ENCODE results near the gene RTP5. TPM values are rescaled to one million over a fixed set of nuclear protein-coding genes. Genes with fewer than 3 reads are reported as not detected.

Gene RTP5
- total RNA-seq, 2 experiments from 2014 or later: 0.30 to 0.36 TPM

DNA sequence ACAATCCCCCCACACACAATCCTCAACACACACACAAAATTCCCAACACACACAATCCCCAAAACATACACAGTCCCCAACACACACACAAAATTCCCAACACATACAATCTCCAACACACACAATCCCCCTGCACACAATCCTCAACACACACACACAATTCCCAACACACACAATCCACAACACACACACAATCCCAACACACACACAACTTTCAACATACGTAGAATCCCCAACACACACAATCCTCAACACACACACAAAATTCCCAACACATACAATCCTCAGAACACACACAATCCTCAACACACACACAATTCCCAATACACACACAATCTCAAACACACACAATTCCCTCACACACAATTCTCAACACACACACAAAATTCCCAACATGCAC is 8.3 kb upstream of the RTP5 start:
- no peaks in the 10 kb centered on the region for H3K9me3 Mint-ChIP-seq
- TF ChIP-seq, protein P1, sequence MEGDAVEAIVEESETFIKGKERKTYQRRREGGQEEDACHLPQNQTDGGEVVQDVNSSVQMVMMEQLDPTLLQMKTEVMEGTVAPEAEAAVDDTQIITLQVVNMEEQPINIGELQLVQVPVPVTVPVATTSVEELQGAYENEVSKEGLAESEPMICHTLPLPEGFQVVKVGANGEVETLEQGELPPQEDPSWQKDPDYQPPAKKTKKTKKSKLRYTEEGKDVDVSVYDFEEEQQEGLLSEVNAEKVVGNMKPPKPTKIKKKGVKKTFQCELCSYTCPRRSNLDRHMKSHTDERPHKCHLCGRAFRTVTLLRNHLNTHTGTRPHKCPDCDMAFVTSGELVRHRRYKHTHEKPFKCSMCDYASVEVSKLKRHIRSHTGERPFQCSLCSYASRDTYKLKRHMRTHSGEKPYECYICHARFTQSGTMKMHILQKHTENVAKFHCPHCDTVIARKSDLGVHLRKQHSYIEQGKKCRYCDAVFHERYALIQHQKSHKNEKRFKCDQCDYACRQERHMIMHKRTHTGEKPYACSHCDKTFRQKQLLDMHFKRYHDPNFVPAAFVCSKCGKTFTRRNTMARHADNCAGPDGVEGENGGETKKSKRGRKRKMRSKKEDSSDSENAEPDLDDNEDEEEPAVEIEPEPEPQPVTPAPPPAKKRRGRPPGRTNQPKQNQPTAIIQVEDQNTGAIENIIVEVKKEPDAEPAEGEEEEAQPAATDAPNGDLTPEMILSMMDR (IDR thresholded peaks at IDR 0.05): no peak
- H3K4me1 ChIP-seq (ENCODE audit: insufficient read depth, low read length): peaks cover 93% of the 10 kb centered on the region
- H3K36me3 Mint-ChIP-seq (ENCODE audit: low read depth): no peaks in the 10 kb centered on the region
- no peaks in the 10 kb centered on the region for H3K36me3 ChIP-seq (ENCODE audit: insufficient read depth, low read length)
- H3K27me3 Mint-ChIP-seq: peaks cover 41% of the 10 kb centered on the region
- H3K4me1 Mint-ChIP-seq (ENCODE audit: low read depth): peaks cover 60% of the 10 kb centered on the region
- DNase-seq (no peak), ATAC-seq (ENCODE audit: poor library complexity) (no peak)
- ChIA-PET POLR2A (no interaction called here), CTCF (no interaction called here)
- H3K27me3 ChIP-seq (ENCODE audit: control insufficient read depth in 1 of 2, insufficient read depth in 2 of 2, low read length in 2 of 2): peaks cover 0 to 6% of the 10 kb centered on the region in 2 experiments
- no peak overlapping the region for H3K4me3 ChIP-seq (ENCODE audit: low read length)
- peak overlapping the region; percentile 8 for H3K4me3 Mint-ChIP-seq
- H3K27ac ChIP-seq (ENCODE audit: low read depth in 1 of 2, low read length in 2 of 2): no peak overlapping the region
- no peaks in the 10 kb centered on the region for H3K9me3 ChIP-seq (ENCODE audit: control insufficient read depth in 1 of 2, insufficient read depth in 1 of 2, low read length in 2 of 2)
- intact Hi-C loops (cut with DNase I, micrococcal nuclease): loop anchor here in 1 of 2 experiments (10.0 kb wide), 1 partner anchor 46 kb away; no protein-coding TSS in a partner anchor
- no peak overlapping the region for H3K27ac Mint-ChIP-seq

DNA sequence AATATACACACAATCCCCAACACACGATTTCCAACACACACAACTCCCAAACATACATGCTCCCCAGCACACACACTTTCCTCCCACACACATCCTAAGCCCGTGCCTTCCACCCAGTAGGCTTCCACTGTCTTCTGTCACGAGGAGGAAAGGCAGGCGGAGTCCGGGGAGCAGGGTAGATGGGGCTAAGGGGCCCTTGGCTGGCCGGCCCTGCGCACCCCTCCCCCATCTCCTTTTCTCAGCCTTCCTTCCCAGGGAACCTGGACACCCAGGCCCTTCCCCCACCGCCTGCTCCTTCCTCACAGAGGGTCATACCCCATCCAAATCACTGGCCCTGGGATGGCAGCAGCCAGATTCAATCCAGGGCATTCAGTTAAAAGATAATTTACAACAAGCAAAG is 7.4 kb upstream of the RTP5 start:
- Histone ChIP-seq H3K27me3 (ENCODE audit: control insufficient read depth in 1 of 2, insufficient read depth in 2 of 2, low read length in 2 of 2) (peaks cover 0 to 6% of the 10 kb centered on the region in 2 experiments), H3K27ac (ENCODE audit: low read depth in 1 of 2, low read length in 2 of 2) (no peak overlapping the region), H3K9me3 (ENCODE audit: control insufficient read depth in 1 of 2, insufficient read depth in 1 of 2, low read length in 2 of 2) (no peaks in the 10 kb centered on the region), H3K4me1 (ENCODE audit: insufficient read depth, low read length) (peaks cover 93% of the 10 kb centered on the region), H3K4me3 (ENCODE audit: low read length) (no peak overlapping the region), H3K36me3 (ENCODE audit: insufficient read depth, low read length) (no peaks in the 10 kb centered on the region)
- peaks cover 41% of the 10 kb centered on the region for H3K27me3 Mint-ChIP-seq
- no peak overlapping the region for H3K4me3 Mint-ChIP-seq
- H3K9me3 Mint-ChIP-seq: no peaks in the 10 kb centered on the region
- ATAC-seq (ENCODE audit: poor library complexity): no peak
- no peak overlapping the region for H3K27ac Mint-ChIP-seq
- intact Hi-C loops (cut with DNase I, micrococcal nuclease): loop anchor here in 1 of 2 experiments (10.0 kb wide), 1 partner anchor 47 kb away; no protein-coding TSS in a partner anchor
- DNase-seq: no peak
- peaks cover 60% of the 10 kb centered on the region for H3K4me1 Mint-ChIP-seq (ENCODE audit: low read depth)
- no peaks in the 10 kb centered on the region for H3K36me3 Mint-ChIP-seq (ENCODE audit: low read depth)
- POLR2A ChIA-PET: no interaction called here
- TF ChIP-seq, protein P1 (IDR thresholded peaks at IDR 0.05): no peak
- CTCF ChIA-PET: no interaction called here

DNA sequence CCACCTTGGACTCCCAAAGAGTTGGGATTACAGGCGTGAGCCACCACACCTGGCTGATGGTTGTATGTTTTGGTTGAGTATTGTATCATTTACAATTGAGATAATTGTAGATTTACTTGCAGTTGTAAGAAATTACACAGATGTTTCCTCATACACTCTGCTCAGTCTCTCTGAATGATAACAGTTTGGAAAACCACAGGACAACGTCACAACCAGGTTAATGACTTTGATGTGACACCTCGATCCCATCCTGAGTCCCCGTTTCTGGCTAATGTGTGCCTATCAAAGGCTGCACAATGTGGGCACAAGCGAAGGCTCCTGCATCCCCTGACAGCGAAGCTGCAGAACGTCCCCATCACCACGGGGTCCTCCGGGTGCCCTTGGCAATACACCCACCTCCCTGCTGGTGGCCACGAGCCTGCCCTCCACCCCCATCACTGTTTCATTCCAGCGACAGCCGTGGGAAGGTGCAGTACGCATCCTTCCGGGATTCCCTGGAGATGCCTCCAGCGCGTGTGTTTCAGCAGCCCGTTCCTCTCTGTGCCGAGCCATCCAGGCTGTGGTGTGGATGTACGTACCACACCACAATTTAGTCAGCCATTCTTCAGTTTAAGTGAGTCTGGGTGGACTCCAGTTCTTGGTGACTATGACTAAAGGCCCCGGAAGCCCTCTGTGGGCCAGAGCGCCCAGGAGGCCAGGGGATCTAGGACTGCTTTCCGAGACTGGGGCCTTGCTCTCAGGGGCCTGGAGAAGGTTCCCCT is 6.6 kb upstream of the RTP5 start:
- intact Hi-C loops (cut with DNase I, micrococcal nuclease): loop anchor here in 1 of 2 experiments (10.0 kb wide), 1 partner anchor 48 kb away; no protein-coding TSS in a partner anchor
- TF ChIP-seq, protein P1 (IDR thresholded peaks at IDR 0.05): no peak
- ChIA-PET CTCF (no interaction called here), POLR2A (no interaction called here)
- Mint-ChIP-seq H3K36me3 (ENCODE audit: low read depth) (no peaks in the 10 kb centered on the region), H3K27ac (peak overlapping the region; percentile 48), H3K4me1 (ENCODE audit: low read depth) (peaks cover 64% of the 10 kb centered on the region), H3K4me3 (peak overlapping the region; percentile 61), H3K9me3 (no peaks in the 10 kb centered on the region), H3K27me3 (peaks cover 41% of the 10 kb centered on the region)
- peak in 1 of 14 experiments; percentile 29 for DNase-seq
- Histone ChIP-seq H3K9me3 (ENCODE audit: control insufficient read depth in 1 of 2, insufficient read depth in 1 of 2, low read length in 2 of 2) (no peaks in the 10 kb centered on the region), H3K27ac (ENCODE audit: low read depth in 1 of 2, low read length in 2 of 2) (no peak overlapping the region), H3K4me3 (ENCODE audit: low read length) (peak overlapping the region; percentile 37), H3K4me1 (ENCODE audit: insufficient read depth, low read length) (peaks cover 93% of the 10 kb centered on the region), H3K27me3 (ENCODE audit: control insufficient read depth in 1 of 2, insufficient read depth in 2 of 2, low read length in 2 of 2) (peaks cover 0 to 6% of the 10 kb centered on the region in 2 experiments), H3K36me3 (ENCODE audit: insufficient read depth, low read length) (no peaks in the 10 kb centered on the region)
- ATAC-seq (ENCODE audit: poor library complexity): no peak
